NCI-H1436 treated with DMSO at 0.1 percent for 48 hours (cell line): Measurements from ENCODE around the gene VIPR1.

Source experiments
- DNase-seq: peaks from one replicate; lab custom pipeline; 2025; lab: John Stamatoyannopoulos, UW

The VIPR1 gene

GRCh38 chr3:42495393-42495792 is 7.0 kb upstream of the VIPR1 start:
- DNase-seq: no peak

- DNase-seq: no peak
These were observed 5.3 kb upstream of the VIPR1 start for GRCh38 chr3:42497009-42497731.

GRCh38 chr3:42498034-42498433 is 4.4 kb upstream of the VIPR1 start:
- DNase-seq: no peak

GRCh38 chr3:42498791-42499477 is 3.5 kb upstream of the VIPR1 start:
- no peak for DNase-seq

- DNase-seq: no peak
These were observed 3.0 kb upstream of the VIPR1 start for GRCh38 chr3:42499478-42499871.

- DNase-seq: no peak
These were observed 2.4 kb upstream of the VIPR1 start for GRCh38 chr3:42500091-42500490.

- DNase-seq: no peak
These were observed 1.5 kb upstream of the VIPR1 start for GRCh38 chr3:42500909-42501308.

- DNase-seq: no peak
These were observed 1.1 kb upstream of the VIPR1 start for GRCh38 chr3:42501321-42501680.

GRCh38 chr3:42501681-42502428 is 588 bp upstream of the VIPR1 start:
- no peak for DNase-seq

- no peak for DNase-seq
These were observed 945 bp downstream of the VIPR1 start for GRCh38 chr3:42503251-42503924.

- DNase-seq: no peak
These were observed 1.5 kb downstream of the VIPR1 start for GRCh38 chr3:42503957-42504333.

GRCh38 chr3:42504334-42505127 is 2.1 kb downstream of the VIPR1 start:
- no peak for DNase-seq

- DNase-seq: no peak
These were observed 2.8 kb downstream of the VIPR1 start for GRCh38 chr3:42505128-42505848.

GRCh38 chr3:42505849-42506410 is 3.5 kb downstream of the VIPR1 start:
- DNase-seq: no peak

- no peak for DNase-seq
These were observed 4.8 kb downstream of the VIPR1 start for GRCh38 chr3:42507252-42507651.

- no peak for DNase-seq
These were observed 5.4 kb downstream of the VIPR1 start for GRCh38 chr3:42507761-42508335.

- DNase-seq: no peak
These were observed 6.1 kb downstream of the VIPR1 start for GRCh38 chr3:42508562-42508961.

GRCh38 chr3:42509111-42509510 is 6.7 kb downstream of the VIPR1 start:
- DNase-seq: no peak

- DNase-seq: no peak
These were observed 7.9 kb downstream of the VIPR1 start for GRCh38 chr3:42510325-42510724.

GRCh38 chr3:42511201-42511600 is 8.8 kb downstream of the VIPR1 start:
- DNase-seq: no peak
